ENCODE data around the gene ACAN.

- no peak for TF ChIP-seq CTCF (conservative IDR thresholded peaks at IDR 0.05 in 1 of 2, IDR thresholded peaks at IDR 0.05 in 1 of 2; ENCODE audit: extremely low read depth in 1 of 2, insufficient read depth in 1 of 2, low read depth in 1 of 2, low read length in 2 of 2)
- TF ChIP-seq EZH2 (IDR thresholded peaks at IDR 0.05; ENCODE audit: borderline replicate concordance, low read length), result no peak
Observed at GRCh38 chr15:88913850-88914169, 110.6 kb downstream of the ACAN start.
